Coronary artery (tissue), 2 donors: Measurements from ENCODE around the gene PCSK2.

Source experiments
- DNase-seq: peaks from one replicate; pipeline ENCODE4 v3.0.0-alpha.2; 2017; ENCODE audit warnings: low spot score
- H3K27ac ChIP-seq, 2 donors: fragments of 200-600 bp; sonication (generic); one replicate each; pipeline ENCODE4 v1.5.1; 2016 to 2019
- H3K4me3 ChIP-seq: fragments of 200-600 bp; sonication (generic); 2 replicates; pipeline ENCODE4 v1.5.1; 2016; ENCODE audit warnings: mild to moderate bottlenecking, moderate library complexity
- TF ChIP-seq, protein P1 (sequence below): fragments of 200-600 bp; sonication (generic); IDR thresholded peaks from one replicate; pipeline ENCODE4 v1.5.1; 2019; ENCODE audit warnings: antibody characterized with exemption

PCSK2 gene

GRCh38 chr20:17457588-17458190, 230.8 kb downstream of the PCSK2 start:
- TF ChIP-seq, protein P1, sequence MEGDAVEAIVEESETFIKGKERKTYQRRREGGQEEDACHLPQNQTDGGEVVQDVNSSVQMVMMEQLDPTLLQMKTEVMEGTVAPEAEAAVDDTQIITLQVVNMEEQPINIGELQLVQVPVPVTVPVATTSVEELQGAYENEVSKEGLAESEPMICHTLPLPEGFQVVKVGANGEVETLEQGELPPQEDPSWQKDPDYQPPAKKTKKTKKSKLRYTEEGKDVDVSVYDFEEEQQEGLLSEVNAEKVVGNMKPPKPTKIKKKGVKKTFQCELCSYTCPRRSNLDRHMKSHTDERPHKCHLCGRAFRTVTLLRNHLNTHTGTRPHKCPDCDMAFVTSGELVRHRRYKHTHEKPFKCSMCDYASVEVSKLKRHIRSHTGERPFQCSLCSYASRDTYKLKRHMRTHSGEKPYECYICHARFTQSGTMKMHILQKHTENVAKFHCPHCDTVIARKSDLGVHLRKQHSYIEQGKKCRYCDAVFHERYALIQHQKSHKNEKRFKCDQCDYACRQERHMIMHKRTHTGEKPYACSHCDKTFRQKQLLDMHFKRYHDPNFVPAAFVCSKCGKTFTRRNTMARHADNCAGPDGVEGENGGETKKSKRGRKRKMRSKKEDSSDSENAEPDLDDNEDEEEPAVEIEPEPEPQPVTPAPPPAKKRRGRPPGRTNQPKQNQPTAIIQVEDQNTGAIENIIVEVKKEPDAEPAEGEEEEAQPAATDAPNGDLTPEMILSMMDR: no peak
- DNase-seq: no peak
- Histone ChIP-seq H3K4me3 (no peak overlapping the region), H3K27ac (no peak overlapping the region)

DNA sequence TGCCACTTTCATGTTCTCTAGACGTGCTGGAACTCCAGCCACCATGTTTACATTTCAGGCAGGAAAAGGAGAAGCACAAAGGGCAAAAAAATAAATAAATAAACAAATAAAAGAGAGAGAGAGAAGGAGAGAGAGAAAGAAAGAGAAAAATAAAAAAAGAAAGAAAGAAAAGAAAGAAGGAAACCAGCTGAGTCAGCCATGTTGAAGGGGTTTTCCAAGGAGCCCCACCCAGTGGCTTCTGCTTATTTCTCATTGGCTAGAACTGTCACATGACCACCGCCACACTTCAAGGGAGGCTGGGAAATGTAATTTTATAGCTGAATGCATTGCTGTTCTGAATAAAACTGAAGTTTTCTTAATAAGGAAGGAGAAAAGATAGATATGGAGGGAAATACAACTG, 233.3 kb downstream of the PCSK2 start:
- Histone ChIP-seq H3K4me3 (no peak overlapping the region), H3K27ac (no peak overlapping the region)
- no peak for DNase-seq
- TF ChIP-seq, protein P1: no peak

GRCh38 chr20:17461941-17462340, 235.1 kb downstream of the PCSK2 start:
- TF ChIP-seq, protein P1: no peak
- DNase-seq: no peak
- Histone ChIP-seq H3K4me3 (no peak overlapping the region), H3K27ac (no peak overlapping the region)

DNA sequence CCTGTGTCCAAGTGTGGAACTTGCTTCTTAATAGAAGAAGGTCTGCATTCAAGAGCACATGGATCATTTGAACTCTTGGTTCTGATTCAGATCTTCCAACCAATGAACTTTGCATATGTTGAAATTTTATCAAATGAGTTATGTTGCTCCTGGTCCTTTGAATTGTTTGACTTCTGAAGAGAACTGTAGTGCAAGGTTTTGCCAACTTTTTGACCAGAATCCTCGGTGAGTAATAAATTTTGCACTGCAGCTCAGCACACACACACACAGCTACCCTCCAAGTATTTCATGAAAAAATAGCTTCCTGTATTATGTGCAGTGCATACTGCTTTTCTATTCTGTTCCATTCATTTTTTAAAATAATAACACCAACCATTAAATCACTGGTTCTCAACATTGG, 236.9 kb downstream of the PCSK2 start:
- TF ChIP-seq, protein P1: no peak
- Histone ChIP-seq H3K4me3 (no peak overlapping the region), H3K27ac (no peak overlapping the region)
- DNase-seq: no peak

- H3K4me3 ChIP-seq: no peak overlapping the region
- TF ChIP-seq, protein P1: no peak
- DNase-seq: no peak
- H3K27ac ChIP-seq: no peak overlapping the region
Measured at GRCh38 chr20:17465236-17465635, 238.4 kb downstream of the PCSK2 start.

- TF ChIP-seq, protein P1: no peak
Measured at GRCh38 chr20:17466641-17467040, 239.8 kb downstream of the PCSK2 start.

GRCh38 chr20:17467120-17467655, 240.3 kb downstream of the PCSK2 start:
- no peak for DNase-seq
- H3K27ac ChIP-seq: no peak overlapping the region
- TF ChIP-seq, protein P1: no peak
- no peak overlapping the region for H3K4me3 ChIP-seq

More at GRCh38 chr20:17466641-17467040, 239.8 kb downstream of the PCSK2 start:
- no peak overlapping the region for H3K27ac ChIP-seq
- no peak for DNase-seq
- no peak overlapping the region for H3K4me3 ChIP-seq
